Stomach (tissue), 9 donors: ENCODE results near the gene MSH4. TPM values are rescaled to one million over a fixed set of nuclear protein-coding genes. Genes with fewer than 3 reads are reported as not detected.

ENCODE experiments used
- DNase-seq, 2 donors: peaks; one replicate each; pipeline versions ENCODE4 v3.0.0 to v3.0.0-alpha.2; 2013 to 2019
- H3K27ac ChIP-seq, 5 donors: fragments of 200-600 bp in 4 of 5; sonication (generic) in 4 of 5; one replicate each; pipeline ENCODE4 v1.5.1; 2013 to 2019; ENCODE audit warnings: mild to moderate bottlenecking in 1 of 5, moderate library complexity in 1 of 5
- H3K27me3 ChIP-seq, 3 donors: fragments of 200-600 bp; sonication (generic); one replicate each; pipeline ENCODE4 v1.5.1; 2017 to 2019; ENCODE audit warnings: mixed run types in 1 of 3
- H3K36me3 ChIP-seq, 4 donors: fragments of 200-600 bp; sonication (generic); 1 replicate in 3 of 4; 2 replicates in 1 of 4; pipeline ENCODE4 v1.5.1; 2016 to 2019
- H3K4me1 ChIP-seq, 4 donors: fragments of 200-600 bp; sonication (generic); one replicate each; pipeline ENCODE4 v1.5.1; 2016 to 2019
- H3K4me3 ChIP-seq, 4 donors: fragments of 200-600 bp; sonication (generic) in 3 of 4; one replicate each; pipeline ENCODE4 v1.5.1; 2016 to 2019; ENCODE audit warnings: mild to moderate bottlenecking in 1 of 4
- H3K9me3 ChIP-seq, 4 donors: fragments of 200-600 bp; sonication (generic); one replicate each; pipeline ENCODE4 v1.5.1; 2016 to 2019
- CTCF ChIP-seq, 7 experiments: fragments of 450-650 bp in 4 of 7; fragments of 200-600 bp in 3 of 7; sonication (generic) in 3 of 7; IDR thresholded peaks; one replicate each; pipeline ENCODE4 v1.5.1; 2016 to 2019; ENCODE audit warnings: antibody characterized with exemption in 7 of 7, control low read depth in 2 of 7, mild to moderate bottlenecking in 1 of 7
- EP300 ChIP-seq: sonication (generic); formaldehyde crosslinking; IDR thresholded peaks from one replicate; pipeline ENCODE4 v1.6.1; 2017; ENCODE audit warnings: antibody characterized with exemption
- POLR2A ChIP-seq, 4 donors: fragments of 450-650 bp; IDR thresholded peaks; one replicate each; pipeline ENCODE4 v1.6.1; 2016; ENCODE audit warnings: antibody characterized with exemption in 4 of 4, control low read depth in 2 of 4, mild to moderate bottlenecking in 1 of 4, moderate library complexity in 1 of 4
- POLR2AphosphoS5 ChIP-seq, 3 donors: sonication (generic); formaldehyde crosslinking; IDR thresholded peaks; one replicate each; pipeline ENCODE4 v1.6.1; 2016; ENCODE audit warnings: antibody characterized with exemption in 3 of 3
- WGBS, 5 donors: extraction: QIAGEN DNeasy Blood & Tissue Kit in 3 of 5; methylation state at CpG; one replicate each; pipeline versions ENCODE4 v1.1.5 to v1.1.7; 2013 to 2018; 5-methylcytosine and 5-hydroxymethylcytosine counted together
- intact Hi-C: fragments of 100-400 bp; cut with DNase I; formaldehyde crosslinking; loops from one replicate; pipeline ENCODE4 v1.15.1; 2023; ENCODE audit warnings: low total_unique reads
- polyA plus RNA-seq, 3 donors: library from polyadenylated mRNA; stranded (reverse); fragments of 200-250 nt; gene quantifications; one replicate each; pipeline ENCODE4 v1.2.3, GENCODE V29; 2013
- total RNA-seq, 5 donors: library from RNA; depleted of rRNA; stranded (reverse); fragments of >200 nt; gene quantifications; one replicate each; pipeline versions ENCODE4 v1.1.0 to v1.2.3, GENCODE V29; 2014 to 2016
- donor health status: healthy with polysubstance abuse.
- donor health status: Bipolar disorder and iron deficiency.
- donor health status: healthy.

Gene MSH4
- total and polyA plus RNA-seq, 8 donors = 0.14 to 0.30 (median 0.18) TPM; not detected in 5

- peak overlapping the region in 3 of 5 donors; percentile 86 to 93 (median 90) for H3K27ac ChIP-seq
- no peaks in the 10 kb centered on the region for H3K27me3 ChIP-seq
- 7 to 20% (median 13%) methylated on average over 4 of the region's 4 CpGs for WGBS, 5 donors
- TF ChIP-seq EP300 (no peak), CTCF (IDR thresholded peaks at IDR 0.05) (no peak), POLR2A (IDR thresholded peaks at IDR 0.05) (no peak), POLR2AphosphoS5 (IDR thresholded peaks at IDR 0.05) (no peak)
- H3K36me3 ChIP-seq = peaks cover 5 to 38% (median 32%) of the 10 kb centered on the region in 4 donors
- no peaks in the 10 kb centered on the region for H3K9me3 ChIP-seq
- intact Hi-C loops = loop anchor here (10.0 kb wide), 1 partner anchor 63 kb away; the partner anchor contains the start of gene ACADM
- peaks cover 37 to 64% (median 42%) of the 10 kb centered on the region in 4 donors for H3K4me1 ChIP-seq
- H3K4me3 ChIP-seq = peak overlapping the region; percentile 57 to 69 (median 63)
- no peak for DNase-seq
These were observed 9.2 kb upstream of the MSH4 start for GRCh38 chr1:75787524-75787923.

DNA sequence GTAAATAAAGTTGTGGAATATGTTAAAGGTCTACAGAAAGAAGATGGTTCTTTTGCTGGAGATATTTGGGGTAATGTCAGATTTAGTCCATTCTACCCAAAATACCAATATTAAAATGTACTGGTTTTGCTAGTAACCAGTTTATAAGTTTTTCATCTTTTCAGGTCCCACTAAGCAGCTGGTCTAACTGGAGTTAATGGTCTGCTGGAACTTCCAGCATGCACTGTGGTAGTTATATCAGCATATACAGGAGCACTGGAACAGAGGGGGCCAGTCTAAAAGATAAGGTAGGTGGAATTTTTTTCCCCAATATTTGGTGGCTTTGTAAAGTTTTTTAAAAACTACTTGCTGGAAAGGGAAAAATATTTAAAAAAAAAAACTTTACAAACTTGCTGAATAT, 6.7 kb upstream of the MSH4 start:
- intact Hi-C loops = loop anchor here (10.0 kb wide), 1 partner anchor 65 kb away; the partner anchor contains the start of gene ACADM
- no peak for TF ChIP-seq POLR2AphosphoS5 (IDR thresholded peaks at IDR 0.05)
- no peak for TF ChIP-seq POLR2A (IDR thresholded peaks at IDR 0.05)
- no peak for TF ChIP-seq EP300
- no peak for TF ChIP-seq CTCF (IDR thresholded peaks at IDR 0.05)
- Histone ChIP-seq H3K36me3 (peaks cover 18 to 63% (median 57%) of the 10 kb centered on the region in 4 donors), H3K9me3 (no peaks in the 10 kb centered on the region), H3K27ac (peak overlapping the region in 3 of 5 donors; percentile 36 to 80 (median 68)), H3K4me1 (peaks cover 37 to 72% (median 42%) of the 10 kb centered on the region in 4 donors), H3K27me3 (no peaks in the 10 kb centered on the region), H3K4me3 (peak overlapping the region in 2 of 4 donors; percentile 59 to 69)
- DNase-seq = no peak

DNA sequence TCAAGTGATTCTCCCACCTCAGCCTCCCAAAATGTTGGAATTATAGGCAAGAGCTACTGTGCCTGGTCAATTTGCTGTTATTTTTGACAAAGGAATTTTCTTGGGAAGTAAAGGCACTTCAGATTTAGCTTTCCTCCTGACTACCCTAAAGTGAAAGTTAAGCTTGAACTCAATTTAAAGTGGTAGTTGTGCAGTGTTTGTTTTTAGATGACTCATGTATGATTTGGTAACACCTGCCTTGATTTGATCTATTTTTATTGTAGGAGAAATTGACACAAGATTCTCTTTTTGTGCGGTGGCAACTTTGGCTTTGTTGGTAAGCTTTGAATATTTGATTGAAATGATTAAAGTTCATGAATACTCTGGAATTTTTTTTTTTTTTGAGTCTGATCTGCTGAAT, 5.7 kb upstream of the MSH4 start:
- Histone ChIP-seq H3K27ac (peak overlapping the region in 4 of 5 donors; percentile 9 to 80 (median 52)), H3K9me3 (no peaks in the 10 kb centered on the region), H3K36me3 (peaks cover 27 to 73% (median 67%) of the 10 kb centered on the region in 4 donors), H3K4me3 (peak overlapping the region in 2 of 4 donors; percentile 59 to 69), H3K27me3 (no peaks in the 10 kb centered on the region), H3K4me1 (peaks cover 32 to 65% (median 39%) of the 10 kb centered on the region in 4 donors)
- intact Hi-C loops = no loop called here
- DNase-seq = no peak
- 16 to 48% (median 34%) methylated on average over 1 of the region's 1 CpG for WGBS, 5 donors
- TF ChIP-seq POLR2AphosphoS5 (IDR thresholded peaks at IDR 0.05) (peak in 1 of 3 donors; percentile 5), EP300 (no peak), CTCF (IDR thresholded peaks at IDR 0.05) (no peak), POLR2A (IDR thresholded peaks at IDR 0.05) (no peak)

- no peak for DNase-seq
- no peaks in the 10 kb centered on the region for H3K9me3 ChIP-seq
- H3K27ac ChIP-seq = no peak overlapping the region
- H3K4me1 ChIP-seq = peaks cover 32 to 61% (median 38%) of the 10 kb centered on the region in 4 donors
- H3K36me3 ChIP-seq = peaks cover 33 to 84% (median 78%) of the 10 kb centered on the region in 4 donors
- TF ChIP-seq POLR2AphosphoS5 (IDR thresholded peaks at IDR 0.05) (no peak), POLR2A (IDR thresholded peaks at IDR 0.05) (no peak), EP300 (no peak), CTCF (IDR thresholded peaks at IDR 0.05) (no peak)
- H3K27me3 ChIP-seq = no peaks in the 10 kb centered on the region
- no peak overlapping the region for H3K4me3 ChIP-seq
- intact Hi-C loops = no loop called here
- WGBS, 5 donors = 95 to 99% (median 97%) methylated on average over 3 of the region's 3 CpGs
These were observed 4.6 kb upstream of the MSH4 start for GRCh38 chr1:75792091-75792490.
